Sigmoid colon (tissue), 4 donors: ENCODE data around the gene DYNC1H1.

Experiments
- CTCF ChIP-seq, 4 experiments: fragments of 450-650 bp in 3 of 4; fragments of 200-600 bp in 1 of 4; IDR thresholded peaks; one replicate each; pipeline ENCODE4 v1.5.1; 2016 to 2019; ENCODE audit warnings: antibody characterized with exemption in 4 of 4, mild to moderate bottlenecking in 3 of 4, moderate library complexity in 2 of 4
- EP300 ChIP-seq, 4 donors: sonication (generic); formaldehyde crosslinking; IDR thresholded peaks; one replicate each; pipeline ENCODE4 v1.6.1; 2017; ENCODE audit warnings: antibody characterized with exemption in 4 of 4
- POLR2A ChIP-seq, 2 donors: fragments of 450-650 bp; IDR thresholded peaks; one replicate each; pipeline ENCODE4 v1.6.1; 2016; ENCODE audit warnings: antibody characterized with exemption in 2 of 2, mild to moderate bottlenecking in 2 of 2, moderate library complexity in 2 of 2

DNA sequence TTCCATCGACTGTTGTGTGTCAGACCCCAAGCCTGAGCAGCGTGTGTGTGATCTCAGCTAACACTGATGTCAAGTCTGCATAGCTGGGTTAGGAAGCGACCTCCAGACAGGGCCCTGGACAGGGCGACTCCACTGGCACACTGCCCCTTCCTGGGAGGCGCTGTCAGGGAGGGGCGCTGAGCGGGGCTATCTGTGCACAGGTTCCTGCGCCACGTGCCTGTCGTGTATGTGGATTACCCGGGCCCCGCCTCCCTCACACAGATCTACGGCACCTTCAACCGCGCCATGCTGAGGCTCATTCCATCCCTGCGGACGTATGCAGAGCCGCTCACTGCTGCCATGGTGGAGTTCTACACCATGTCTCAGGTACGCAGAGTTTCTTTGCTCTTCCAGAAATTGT lies 53.9 kb downstream of the DYNC1H1 start:
- TF ChIP-seq CTCF (IDR thresholded peaks at IDR 0.05) (no peak), POLR2A (IDR thresholded peaks at IDR 0.05) (no peak), EP300 (IDR thresholded peaks at IDR 0.05) (no peak)
